Activated naive CD8-positive, alpha-beta T cell treated with anti-CD3 and anti-CD28 coated beads for 36 hours (primary cell): ENCODE results near the gene HNRNPR. TPM values are rescaled to one million over a fixed set of nuclear protein-coding genes. Genes with fewer than 3 reads are reported as not detected.
"Not testable (repeated sequence)": the region's sequence is repeated elsewhere in the genome, so short reads cannot be mapped to it uniquely, and the experiment has no call there.

Experiments
- DNase-seq: peaks from one replicate; pipeline ENCODE4 v3.0.0; 2021
- H3K27ac Mint-ChIP-seq: one replicate; pipeline ENCODE4 v1.8.0; 2022; ENCODE audit warnings: mild to moderate bottlenecking, moderate library complexity, mixed read lengths
- H3K27me3 Mint-ChIP-seq: one replicate; pipeline ENCODE4 v1.8.0; 2022; ENCODE audit warnings: mild to moderate bottlenecking, mixed read lengths
- H3K36me3 Mint-ChIP-seq: one replicate; pipeline ENCODE4 v1.8.0; 2021; ENCODE audit warnings: mild to moderate bottlenecking, mixed read lengths
- H3K4me1 Mint-ChIP-seq: one replicate; pipeline ENCODE4 v1.8.0; 2021; ENCODE audit warnings: mixed read lengths
- H3K4me3 Mint-ChIP-seq: one replicate; pipeline ENCODE4 v1.8.0; 2022; ENCODE audit warnings: mild to moderate bottlenecking, moderate library complexity, mixed read lengths
- H3K9me3 Mint-ChIP-seq: one replicate; pipeline ENCODE4 v1.8.0; 2022; ENCODE audit warnings: mixed read lengths
- total RNA-seq, 2 experiments: library from RNA; stranded (reverse); gene quantifications; one replicate each; pipeline ENCODE4 v1.2.3, GENCODE V29; 2021

HNRNPR gene
- total RNA-seq, 2 experiments from 2014 or later: 207 to 212 TPM

- Mint-ChIP-seq H3K27ac (no peak overlapping the region), H3K9me3 (peaks cover 32% of the 10 kb centered on the region), H3K4me1 (peaks cover 5% of the 10 kb centered on the region), H3K4me3 (no peak overlapping the region), H3K36me3 (peaks cover 45% of the 10 kb centered on the region), H3K27me3 (no peaks in the 10 kb centered on the region)
- no peak for DNase-seq
Observed at GRCh38 chr1:23356471-23357137, 12.5 kb upstream of the HNRNPR start.

- no peak overlapping the region for H3K27ac Mint-ChIP-seq
- DNase-seq: no peak
- H3K36me3 Mint-ChIP-seq: peaks cover 22% of the 10 kb centered on the region
Observed at GRCh38 chr1:23354245-23354644, 10.2 kb upstream of the HNRNPR start.

DNA sequence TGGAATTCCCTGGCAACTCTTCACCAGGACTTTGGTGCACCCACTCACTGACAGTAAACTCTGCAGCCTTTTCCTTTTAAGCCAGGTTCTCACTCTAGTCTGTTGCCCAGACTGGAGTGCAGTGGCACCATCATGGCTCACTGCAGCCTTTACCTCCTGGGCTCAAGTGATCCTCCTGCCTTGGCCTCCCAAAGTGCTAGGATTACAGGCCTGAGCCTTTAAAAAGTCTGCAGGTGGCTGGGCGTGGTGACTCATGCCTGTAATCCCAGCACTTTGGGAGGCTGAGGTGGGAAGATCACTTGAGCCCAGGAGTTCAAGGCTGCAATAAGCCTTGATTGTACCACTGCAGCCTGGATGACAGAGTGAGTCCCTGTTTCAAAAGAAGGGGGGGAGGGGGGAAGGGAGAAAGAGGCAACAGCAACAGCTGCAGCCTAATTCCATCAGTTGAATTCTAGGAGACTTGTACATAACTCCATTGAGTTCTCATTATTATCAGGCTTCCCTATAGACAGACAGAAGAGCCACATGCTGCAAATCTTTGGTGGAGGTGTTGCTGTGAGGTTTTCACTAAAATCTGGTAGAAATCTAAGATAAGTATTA lies 8.1 kb upstream of the HNRNPR start:
- H3K4me3 Mint-ChIP-seq: no peak overlapping the region
- H3K9me3 Mint-ChIP-seq: peaks cover 3% of the 10 kb centered on the region
- no peaks in the 10 kb centered on the region for H3K27me3 Mint-ChIP-seq
- H3K36me3 Mint-ChIP-seq: peaks cover 8% of the 10 kb centered on the region
- H3K4me1 Mint-ChIP-seq: peaks cover 5% of the 10 kb centered on the region
- DNase-seq: no peak
- no peak overlapping the region for H3K27ac Mint-ChIP-seq

More at GRCh38 chr1:23354245-23354644, 10.2 kb upstream of the HNRNPR start:
- Mint-ChIP-seq H3K27me3 (no peaks in the 10 kb centered on the region), H3K4me1 (peaks cover 5% of the 10 kb centered on the region), H3K4me3 (no peak overlapping the region), H3K9me3 (peaks cover 10% of the 10 kb centered on the region)

GRCh38 chr1:23345920-23346319 lies 1.8 kb upstream of the HNRNPR start:
- no peak for DNase-seq
- peaks cover 23% of the 10 kb centered on the region for H3K4me1 Mint-ChIP-seq
- H3K27me3 Mint-ChIP-seq: no peaks in the 10 kb centered on the region
- H3K9me3 Mint-ChIP-seq: no peaks in the 10 kb centered on the region
- peaks cover 21% of the 10 kb centered on the region for H3K36me3 Mint-ChIP-seq
- H3K27ac Mint-ChIP-seq: no peak overlapping the region
- no peak overlapping the region for H3K4me3 Mint-ChIP-seq

- Mint-ChIP-seq H3K9me3 (no peaks in the 10 kb centered on the region), H3K4me3 (peak overlapping the region; percentile 86), H3K27ac (peak overlapping the region; percentile 93)
Observed at GRCh38 chr1:23344987-23345472, 946 bp upstream of the HNRNPR start.

DNA sequence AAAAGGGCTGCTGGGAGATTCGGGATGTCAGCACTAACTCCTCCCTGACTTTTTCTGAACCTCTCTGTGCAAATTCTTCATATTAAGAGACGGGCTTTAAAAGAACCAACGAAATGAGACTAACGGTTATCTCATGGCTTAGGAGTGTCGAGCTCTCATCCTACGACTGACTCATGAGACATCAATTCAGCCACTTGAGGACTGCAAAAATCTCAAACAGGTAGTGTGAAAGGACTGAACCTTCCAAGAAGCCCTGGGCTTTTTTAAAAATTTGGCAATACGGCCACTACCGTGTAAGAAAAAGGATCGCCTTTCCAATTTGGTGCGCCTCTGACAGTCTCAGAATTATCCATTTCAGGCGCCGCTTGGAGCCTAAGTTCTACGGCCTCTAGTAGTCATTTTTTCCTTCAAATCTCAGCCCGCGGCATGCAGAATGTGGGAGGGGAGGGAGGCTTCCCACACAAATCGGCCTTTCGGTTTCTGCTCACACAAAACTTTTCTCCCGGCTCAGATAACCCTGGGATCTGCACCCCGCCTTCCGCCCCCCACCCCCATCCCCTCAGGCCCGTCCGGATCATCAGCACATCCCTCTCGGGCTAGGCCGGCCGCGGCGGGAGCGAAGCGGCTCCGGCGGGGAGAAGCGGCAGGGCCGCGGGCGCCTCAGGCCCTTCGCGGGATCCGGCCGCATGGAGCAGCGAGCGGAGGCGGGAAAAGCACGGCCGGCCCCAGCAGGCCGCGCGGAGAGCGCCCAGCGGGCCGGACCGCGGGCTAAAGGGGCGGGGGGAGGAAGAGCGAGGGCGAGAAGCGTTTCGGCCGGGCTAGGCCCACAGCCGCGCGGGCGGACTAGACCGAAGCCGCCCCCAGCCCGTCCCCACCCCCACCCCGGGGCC lies 618 bp downstream of the HNRNPR start:
- DNase-seq: peak; percentile 67
- peak overlapping the region; percentile 91 for H3K4me3 Mint-ChIP-seq
- peaks cover 44% of the 10 kb centered on the region for H3K4me1 Mint-ChIP-seq
- H3K27me3 Mint-ChIP-seq: no peaks in the 10 kb centered on the region
- no peaks in the 10 kb centered on the region for H3K9me3 Mint-ChIP-seq
- peaks cover 37% of the 10 kb centered on the region for H3K36me3 Mint-ChIP-seq
- H3K27ac Mint-ChIP-seq: peak overlapping the region; percentile 94

More at GRCh38 chr1:23344987-23345472, 946 bp upstream of the HNRNPR start:
- Mint-ChIP-seq H3K4me1 (peaks cover 32% of the 10 kb centered on the region), H3K36me3 (peaks cover 26% of the 10 kb centered on the region), H3K27me3 (no peaks in the 10 kb centered on the region)
- no peak for DNase-seq

GRCh38 chr1:23341931-23342692 lies 2.0 kb downstream of the HNRNPR start:
- Mint-ChIP-seq H3K4me1 (peaks cover 53% of the 10 kb centered on the region), H3K9me3 (no peaks in the 10 kb centered on the region), H3K4me3 (peak overlapping the region; percentile 91), H3K27me3 (no peaks in the 10 kb centered on the region), H3K27ac (peak overlapping the region; percentile 94), H3K36me3 (peaks cover 48% of the 10 kb centered on the region)
- no peak for DNase-seq

- Mint-ChIP-seq H3K27me3 (no peaks in the 10 kb centered on the region), H3K4me1 (peaks cover 54% of the 10 kb centered on the region), H3K27ac (peak overlapping the region; percentile 2), H3K36me3 (peaks cover 61% of the 10 kb centered on the region), H3K9me3 (no peaks in the 10 kb centered on the region), H3K4me3 (peak overlapping the region; percentile 91)
- DNase-seq: no peak
Observed at GRCh38 chr1:23339632-23340031, 4.5 kb downstream of the HNRNPR start.

DNA sequence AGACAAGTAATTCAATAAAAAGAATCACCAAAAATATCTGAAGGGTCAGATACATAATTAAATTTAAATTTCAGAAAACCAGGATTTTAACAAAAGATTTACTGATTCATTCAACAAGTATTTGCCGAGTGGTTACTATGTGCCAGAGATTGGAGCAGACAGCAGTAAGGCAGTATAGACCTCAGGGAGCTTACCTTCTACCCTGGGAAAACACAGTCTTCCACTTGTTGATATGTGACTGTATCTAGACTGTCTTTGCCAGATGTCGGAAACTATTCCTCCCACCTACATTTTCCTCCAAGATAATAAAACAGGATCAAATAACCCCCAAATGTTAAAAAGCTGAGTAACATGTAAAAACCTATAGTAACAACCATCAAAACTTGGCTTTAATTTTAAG lies 6.2 kb downstream of the HNRNPR start:
- Mint-ChIP-seq H3K9me3 (no peaks in the 10 kb centered on the region), H3K36me3 (peaks cover 67% of the 10 kb centered on the region), H3K27me3 (no peaks in the 10 kb centered on the region), H3K27ac (peak overlapping the region; percentile 31), H3K4me1 (peaks cover 58% of the 10 kb centered on the region), H3K4me3 (no peak overlapping the region)
- DNase-seq: no peak

GRCh38 chr1:23331713-23332112 lies 12.4 kb downstream of the HNRNPR start:
- Mint-ChIP-seq H3K4me3 (no peak overlapping the region), H3K4me1 (peaks cover 19% of the 10 kb centered on the region), H3K36me3 (peaks cover 56% of the 10 kb centered on the region), H3K27ac (no peak overlapping the region), H3K27me3 (no peaks in the 10 kb centered on the region), H3K9me3 (no peaks in the 10 kb centered on the region)
- no peak for DNase-seq

GRCh38 chr1:23330846-23331245 lies 13.2 kb downstream of the HNRNPR start:
- no peak for DNase-seq
- H3K4me1 Mint-ChIP-seq: peaks cover 21% of the 10 kb centered on the region
- H3K9me3 Mint-ChIP-seq: no peaks in the 10 kb centered on the region
- peaks cover 58% of the 10 kb centered on the region for H3K36me3 Mint-ChIP-seq
- no peak overlapping the region for H3K27ac Mint-ChIP-seq
- H3K27me3 Mint-ChIP-seq: no peaks in the 10 kb centered on the region
- no peak overlapping the region for H3K4me3 Mint-ChIP-seq

DNA sequence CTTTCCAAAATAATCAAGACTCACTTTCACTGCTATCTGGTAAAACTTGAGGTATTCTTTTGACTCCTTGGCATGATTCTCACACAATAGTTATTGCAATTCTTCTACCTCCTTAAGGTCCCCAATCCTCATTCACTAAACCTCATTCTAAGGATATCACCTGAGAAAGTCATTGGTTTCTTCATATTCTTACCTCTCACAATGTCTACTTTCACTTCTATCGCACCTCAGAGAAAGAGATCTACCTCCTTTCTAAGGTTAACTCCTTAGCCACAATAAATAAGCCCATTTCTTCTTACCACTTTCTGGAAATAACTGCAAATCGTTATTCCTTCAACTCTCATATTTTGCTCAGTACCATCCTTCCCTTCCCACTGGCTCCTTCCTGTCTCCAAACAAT lies 18.7 kb downstream of the HNRNPR start:
- Mint-ChIP-seq H3K27me3 (no peaks in the 10 kb centered on the region), H3K36me3 (peaks cover 46% of the 10 kb centered on the region), H3K4me1 (peaks cover 11% of the 10 kb centered on the region), H3K9me3 (no peaks in the 10 kb centered on the region), H3K4me3 (no peak overlapping the region), H3K27ac (no peak overlapping the region)
- no peak for DNase-seq

DNA sequence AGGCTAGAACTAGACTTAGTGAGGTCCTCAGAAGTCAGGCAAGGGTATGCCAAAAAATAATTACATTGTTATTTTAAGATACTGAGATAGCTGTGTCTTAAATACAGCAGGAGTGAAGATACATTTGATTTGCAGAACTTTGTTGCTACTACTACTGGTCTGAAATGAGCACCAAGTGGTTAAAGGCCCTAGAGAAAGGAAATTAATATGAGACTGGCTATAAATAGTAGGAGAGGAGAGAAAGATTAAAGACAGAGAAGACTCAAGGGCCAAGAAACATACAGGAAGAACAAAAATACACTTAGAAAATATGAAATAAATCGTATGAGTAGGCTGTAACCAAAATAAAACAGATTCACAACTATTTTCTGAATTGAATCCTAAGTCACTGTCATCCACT lies 21.3 kb downstream of the HNRNPR start:
- H3K9me3 Mint-ChIP-seq: no peaks in the 10 kb centered on the region
- H3K4me1 Mint-ChIP-seq: peaks cover 9% of the 10 kb centered on the region
- H3K27me3 Mint-ChIP-seq: no peaks in the 10 kb centered on the region
- no peak for DNase-seq
- H3K36me3 Mint-ChIP-seq: peaks cover 43% of the 10 kb centered on the region
- H3K27ac Mint-ChIP-seq: no peak overlapping the region
- H3K4me3 Mint-ChIP-seq: no peak overlapping the region

- H3K27ac Mint-ChIP-seq, H3K27me3 Mint-ChIP-seq, DNase-seq, H3K9me3 Mint-ChIP-seq, H3K4me1 Mint-ChIP-seq, H3K4me3 Mint-ChIP-seq: not testable (repeated sequence)
- H3K36me3 Mint-ChIP-seq: peaks cover 21% of the 10 kb centered on the region
Observed at GRCh38 chr1:23310280-23310679, 33.8 kb downstream of the HNRNPR start.
